Chondrocyte (in vitro differentiated cells): ENCODE data around the gene ACACA. TPM values are rescaled to one million over a fixed set of nuclear protein-coding genes. Genes with fewer than 3 reads are reported as not detected.

ENCODE experiments used
- DNase-seq: peaks from one replicate; pipeline ENCODE4 v3.0.0; 2021; ENCODE audit warnings: mixed read lengths, low spot score
- H3K27ac Mint-ChIP-seq: one replicate; pipeline ENCODE4 v1.8.0; 2021; ENCODE audit warnings: mild to moderate bottlenecking, moderate library complexity, mixed read lengths; ENCODE audit not compliant: unreplicated experiment
- H3K27me3 Mint-ChIP-seq: 2 replicates; pipeline ENCODE4 v1.8.0; 2021; ENCODE audit warnings: low read depth, mixed read lengths
- H3K36me3 Mint-ChIP-seq: 2 replicates; pipeline ENCODE4 v1.8.0; 2021; ENCODE audit warnings: low read depth, mixed read lengths
- H3K4me1 Mint-ChIP-seq: 2 replicates; pipeline ENCODE4 v1.8.0; 2021; ENCODE audit warnings: low read depth, mild to moderate bottlenecking, mixed read lengths
- H3K4me3 Mint-ChIP-seq: one replicate; pipeline ENCODE4 v1.8.0; 2021; ENCODE audit warnings: mild to moderate bottlenecking, moderate library complexity, mixed read lengths; ENCODE audit not compliant: unreplicated experiment
- H3K9me3 Mint-ChIP-seq: 2 replicates; pipeline ENCODE4 v1.8.0; 2021; ENCODE audit warnings: low read depth, mixed read lengths
- total RNA-seq: library from RNA; stranded (reverse); gene quantifications from 3 replicates; pipeline ENCODE4 v1.2.1, GENCODE V29; 2021
- TF ChIP-seq, protein P1 (sequence below): fragments of 200-600 bp; sonication (generic); IDR thresholded peaks from 2 replicates; pipeline ENCODE4 v1.5.0; 2021; ENCODE audit warnings: antibody characterized with exemption, mild to moderate bottlenecking, moderate library complexity

ACACA gene
- total RNA-seq, 1 donor from 2014 or later = 77.1 TPM

DNA sequence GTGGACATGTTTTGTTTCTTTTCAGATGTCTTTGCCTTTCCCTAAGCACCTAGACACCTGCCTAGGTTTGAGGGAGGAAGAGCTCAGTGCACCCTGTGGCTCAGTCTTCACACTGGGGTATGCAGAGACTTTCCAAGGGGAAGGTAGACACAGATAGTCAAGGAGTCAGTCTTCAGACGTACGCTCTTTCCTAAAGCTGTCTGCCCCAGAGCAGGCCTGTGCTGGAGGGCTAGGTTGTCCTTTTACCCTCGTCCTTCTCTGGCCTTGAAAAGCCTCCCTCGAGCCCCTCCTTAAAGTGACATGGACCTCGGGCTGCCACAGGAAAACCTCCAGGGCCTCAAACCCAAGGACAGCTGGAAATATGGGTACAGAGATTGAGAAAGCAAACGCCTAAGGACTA, 354.2 kb downstream of the ACACA start:
- H3K9me3 Mint-ChIP-seq = no peaks in the 10 kb centered on the region
- no peak for DNase-seq
- H3K4me3 Mint-ChIP-seq = no peak overlapping the region
- TF ChIP-seq, protein P1, sequence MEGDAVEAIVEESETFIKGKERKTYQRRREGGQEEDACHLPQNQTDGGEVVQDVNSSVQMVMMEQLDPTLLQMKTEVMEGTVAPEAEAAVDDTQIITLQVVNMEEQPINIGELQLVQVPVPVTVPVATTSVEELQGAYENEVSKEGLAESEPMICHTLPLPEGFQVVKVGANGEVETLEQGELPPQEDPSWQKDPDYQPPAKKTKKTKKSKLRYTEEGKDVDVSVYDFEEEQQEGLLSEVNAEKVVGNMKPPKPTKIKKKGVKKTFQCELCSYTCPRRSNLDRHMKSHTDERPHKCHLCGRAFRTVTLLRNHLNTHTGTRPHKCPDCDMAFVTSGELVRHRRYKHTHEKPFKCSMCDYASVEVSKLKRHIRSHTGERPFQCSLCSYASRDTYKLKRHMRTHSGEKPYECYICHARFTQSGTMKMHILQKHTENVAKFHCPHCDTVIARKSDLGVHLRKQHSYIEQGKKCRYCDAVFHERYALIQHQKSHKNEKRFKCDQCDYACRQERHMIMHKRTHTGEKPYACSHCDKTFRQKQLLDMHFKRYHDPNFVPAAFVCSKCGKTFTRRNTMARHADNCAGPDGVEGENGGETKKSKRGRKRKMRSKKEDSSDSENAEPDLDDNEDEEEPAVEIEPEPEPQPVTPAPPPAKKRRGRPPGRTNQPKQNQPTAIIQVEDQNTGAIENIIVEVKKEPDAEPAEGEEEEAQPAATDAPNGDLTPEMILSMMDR = no peak
- H3K4me1 Mint-ChIP-seq = peaks cover 1% of the 10 kb centered on the region
- no peak overlapping the region for H3K27ac Mint-ChIP-seq
- H3K27me3 Mint-ChIP-seq = no peaks in the 10 kb centered on the region
- H3K36me3 Mint-ChIP-seq = peaks cover 13% of the 10 kb centered on the region

DNA sequence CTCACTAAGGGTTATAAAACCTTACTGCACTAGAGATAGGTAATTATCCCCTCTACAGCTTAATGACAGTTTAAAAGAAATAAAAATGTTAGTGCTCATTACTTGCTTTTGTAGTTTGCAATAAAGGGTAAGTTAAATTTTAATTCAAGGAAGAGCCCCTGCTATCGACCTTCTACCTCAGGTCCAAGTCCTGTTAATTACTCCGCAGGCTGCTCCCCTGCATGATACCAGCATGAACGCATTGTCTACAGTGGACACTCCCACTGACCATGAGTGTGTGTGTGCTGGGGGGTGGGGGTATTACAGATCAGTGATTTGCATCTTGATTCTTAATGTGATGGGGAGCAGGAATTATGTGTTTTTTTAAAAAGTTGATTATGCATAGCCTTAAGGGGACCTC, 354.8 kb downstream of the ACACA start:
- Mint-ChIP-seq H3K36me3 (peaks cover 11% of the 10 kb centered on the region), H3K27me3 (no peaks in the 10 kb centered on the region), H3K4me3 (no peak overlapping the region), H3K27ac (no peak overlapping the region), H3K4me1 (peaks cover 2% of the 10 kb centered on the region), H3K9me3 (no peaks in the 10 kb centered on the region)
- TF ChIP-seq, protein P1 = no peak
- no peak for DNase-seq

DNA sequence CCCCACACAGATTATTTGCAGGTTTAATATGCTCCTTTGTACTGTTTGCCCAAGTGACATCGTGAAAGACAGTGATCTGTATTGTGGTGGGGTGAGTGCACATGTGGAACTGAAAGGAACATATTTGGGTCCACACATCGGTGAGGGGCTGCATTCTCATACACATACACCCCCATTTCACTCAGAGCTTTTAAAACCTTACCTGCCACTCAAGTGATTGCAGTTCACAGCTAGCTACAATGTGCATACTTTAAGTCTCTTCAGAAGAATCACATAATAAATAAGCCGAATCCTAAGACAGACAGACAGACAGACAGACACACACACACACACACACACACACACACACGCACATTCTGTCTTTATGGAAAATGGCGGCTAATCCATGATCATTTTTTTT, 355.3 kb downstream of the ACACA start:
- DNase-seq = no peak
- H3K4me3 Mint-ChIP-seq = no peak overlapping the region
- H3K36me3 Mint-ChIP-seq = peaks cover 7% of the 10 kb centered on the region
- TF ChIP-seq, protein P1 = no peak
- peaks cover 2% of the 10 kb centered on the region for H3K4me1 Mint-ChIP-seq
- no peaks in the 10 kb centered on the region for H3K27me3 Mint-ChIP-seq
- H3K9me3 Mint-ChIP-seq = no peaks in the 10 kb centered on the region
- no peak overlapping the region for H3K27ac Mint-ChIP-seq

DNA sequence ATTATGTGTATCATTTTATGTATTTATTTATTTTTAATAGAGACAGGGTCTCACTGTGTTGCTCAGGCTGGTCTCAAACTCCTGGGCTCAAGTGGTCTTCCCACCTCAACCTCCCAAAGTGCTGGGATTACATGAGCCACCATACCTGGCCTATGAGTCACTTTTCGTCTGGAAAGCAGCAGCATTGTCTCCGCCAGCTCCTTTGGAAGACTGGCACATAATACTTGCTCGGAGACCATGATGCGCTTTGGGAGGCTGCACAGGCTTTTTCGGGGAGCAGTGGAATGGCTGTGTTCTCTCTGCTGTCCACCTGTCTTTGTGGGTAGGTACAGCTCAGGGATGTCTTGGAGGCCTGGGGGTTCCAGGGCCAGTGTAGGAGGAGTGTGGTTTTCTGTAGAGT, 355.7 kb downstream of the ACACA start:
- no peak for DNase-seq
- no peaks in the 10 kb centered on the region for H3K27me3 Mint-ChIP-seq
- no peaks in the 10 kb centered on the region for H3K9me3 Mint-ChIP-seq
- peaks cover 2% of the 10 kb centered on the region for H3K4me1 Mint-ChIP-seq
- peaks cover 5% of the 10 kb centered on the region for H3K36me3 Mint-ChIP-seq
- H3K27ac Mint-ChIP-seq = no peak overlapping the region
- TF ChIP-seq, protein P1 = no peak
- H3K4me3 Mint-ChIP-seq = no peak overlapping the region

DNA sequence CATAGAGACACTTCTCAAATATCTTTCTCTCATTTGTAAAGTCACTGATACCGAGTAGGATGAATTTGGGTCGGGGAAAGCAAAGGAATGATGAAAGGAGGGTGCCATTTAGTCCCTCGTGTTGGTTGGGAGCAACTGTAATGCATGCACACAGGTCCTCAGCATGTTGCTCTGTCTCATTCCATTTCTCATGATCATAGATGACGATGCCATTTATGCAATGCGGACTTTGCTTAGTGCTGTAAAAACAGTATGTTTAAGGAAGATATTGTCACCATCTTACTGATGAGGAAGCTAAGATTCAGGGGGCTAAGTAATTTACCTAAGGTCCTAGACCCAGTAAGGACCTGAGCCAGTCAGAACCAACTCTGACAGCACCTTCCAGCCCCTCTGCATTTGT, 357.8 kb downstream of the ACACA start:
- H3K27ac Mint-ChIP-seq = no peak overlapping the region

More for the DNA sequence above, 357.8 kb downstream of the ACACA start:
- peaks cover 2% of the 10 kb centered on the region for H3K4me1 Mint-ChIP-seq
- H3K27me3 Mint-ChIP-seq = no peaks in the 10 kb centered on the region
- H3K4me3 Mint-ChIP-seq = no peak overlapping the region
- H3K36me3 Mint-ChIP-seq = peaks cover 1% of the 10 kb centered on the region
- DNase-seq = no peak
- no peaks in the 10 kb centered on the region for H3K9me3 Mint-ChIP-seq
- TF ChIP-seq, protein P1 = no peak
